Activated naive CD4-positive, alpha-beta T cell (primary cell): ENCODE measurements around the gene PITPNM1.
A peak's percentile ranks its signal among the peaks of the same experiment; 100 is the strongest.
"Not testable (repeated sequence)": the region's sequence is repeated elsewhere in the genome, so short reads cannot be mapped to it uniquely, and the experiment has no call there.

Source experiments
- DNase-seq, 4 experiments: peaks; one replicate each; lab custom pipeline; 2025; lab: John Stamatoyannopoulos, UW

Gene PITPNM1

DNA sequence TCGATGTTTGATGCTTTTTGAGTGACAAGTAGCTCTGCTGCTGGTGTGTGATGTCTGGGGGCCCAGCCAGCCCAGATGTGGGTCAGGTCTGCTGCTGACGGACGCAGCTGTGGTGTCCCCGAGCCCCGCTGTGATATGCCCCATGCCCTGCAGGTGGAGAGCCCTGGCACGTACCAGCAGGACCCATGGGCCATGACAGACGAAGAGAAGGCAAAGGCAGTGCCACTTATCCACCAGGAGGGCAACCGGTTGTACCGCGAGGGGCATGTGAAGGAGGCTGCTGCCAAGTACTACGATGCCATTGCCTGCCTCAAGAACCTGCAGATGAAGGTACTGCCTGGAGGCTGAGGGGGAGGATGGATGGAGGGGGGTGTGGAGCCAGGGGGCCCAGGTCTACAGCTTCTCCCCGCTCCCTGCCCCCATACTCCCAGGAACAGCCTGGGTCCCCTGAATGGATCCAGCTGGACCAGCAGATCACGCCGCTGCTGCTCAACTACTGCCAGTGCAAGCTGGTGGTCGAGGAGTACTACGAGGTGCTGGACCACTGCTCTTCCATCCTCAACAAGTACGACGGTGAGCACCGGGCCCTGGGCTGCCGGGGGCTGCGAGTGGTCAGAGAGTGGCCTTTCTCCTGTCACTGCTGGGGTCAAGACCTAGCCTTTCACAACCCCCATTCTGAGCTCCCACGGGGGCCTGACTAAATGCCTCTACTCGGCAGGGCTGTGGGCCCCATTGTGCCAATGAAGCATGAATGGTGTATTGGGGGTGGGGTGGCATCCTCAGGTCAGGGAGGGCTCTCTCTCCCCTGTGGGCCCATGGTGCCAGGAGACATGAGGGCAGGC, 15.1 kb downstream of the PITPNM1 start:
- no peak for DNase-seq

GRCh38 chr11:67489203-67489884, 15.8 kb downstream of the PITPNM1 start:
- no peak for DNase-seq

GRCh38 chr11:67486481-67487195, 18.5 kb downstream of the PITPNM1 start:
- DNase-seq, result no peak

- not testable (repeated sequence) for DNase-seq
These were observed 19.2 kb downstream of the PITPNM1 start for GRCh38 chr11:67485873-67486361.

DNA sequence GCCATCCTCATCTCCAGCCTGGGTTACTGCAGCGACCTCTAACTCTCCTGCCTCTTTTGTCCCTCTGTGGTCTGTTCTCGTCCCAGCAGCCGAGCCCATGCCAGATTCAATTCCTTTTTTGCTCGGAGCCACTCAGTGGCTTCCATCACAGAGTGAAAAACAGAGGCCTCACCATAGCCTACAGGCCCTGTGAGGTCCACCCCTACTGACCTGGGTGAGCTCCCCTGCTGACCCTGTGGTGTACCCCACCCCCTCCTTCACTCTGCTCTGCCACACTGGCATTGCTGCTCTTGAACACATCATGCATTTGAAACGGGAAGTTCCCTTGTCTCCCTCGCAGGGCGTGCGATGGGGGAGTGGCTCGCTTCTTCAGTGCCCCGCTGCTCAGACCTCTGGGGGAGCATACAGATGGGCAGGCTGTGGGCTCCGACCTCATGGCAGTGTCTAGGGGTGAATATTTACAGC, 20.3 kb downstream of the PITPNM1 start:
- DNase-seq, result peak in 2 of 4 experiments; percentile 20 to 26

DNA sequence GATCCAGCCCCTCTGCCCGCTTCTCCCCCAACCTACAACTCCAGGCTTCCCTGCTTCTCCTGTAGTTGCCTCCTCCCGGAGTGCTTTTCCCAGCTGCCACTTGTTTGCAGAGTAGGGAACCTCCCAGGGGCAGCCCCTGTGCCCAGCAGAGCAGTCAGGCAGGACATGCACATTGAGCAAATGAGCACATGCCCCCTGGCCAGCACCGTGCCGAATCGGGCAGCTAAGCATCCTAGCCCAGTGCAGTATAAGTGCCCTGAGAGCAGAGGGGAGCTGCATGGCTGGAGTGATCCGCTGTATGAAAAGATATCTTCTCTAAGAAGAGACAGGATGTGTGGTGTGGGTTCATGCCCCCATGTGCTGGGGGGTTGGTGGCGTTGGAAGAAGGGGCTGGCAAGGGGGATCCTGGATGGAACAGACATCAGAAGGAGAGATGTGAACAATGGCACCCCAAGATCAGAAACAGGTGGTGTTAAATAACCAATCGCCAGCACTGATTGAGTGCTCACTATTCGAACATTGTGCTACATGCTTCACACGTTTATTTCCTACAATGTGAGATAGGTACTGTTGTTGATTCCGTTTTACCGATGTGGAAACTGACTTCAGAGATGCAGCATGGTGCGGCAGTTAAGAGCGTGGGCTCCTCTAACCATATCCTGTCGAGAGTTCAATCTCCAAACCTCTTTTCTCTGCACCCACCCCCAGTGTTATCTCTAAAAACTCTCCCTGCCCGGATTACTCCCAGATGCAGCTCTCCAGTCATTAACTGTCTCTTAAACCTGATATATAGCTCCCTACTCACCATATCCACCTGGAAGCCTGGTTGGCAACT, 21.1 kb downstream of the PITPNM1 start:
- DNase-seq, result peak in 2 of 4 experiments; percentile 20 to 31

GRCh38 chr11:67482827-67483798, 22.1 kb downstream of the PITPNM1 start, which contains the start of gene AIP:
Gene AIP (plus strand): TSS chr11:67483026. CDS start chr11:67483159, 133 bp downstream.
- peak; percentile 88 to 97 (median 93) for DNase-seq

DNA sequence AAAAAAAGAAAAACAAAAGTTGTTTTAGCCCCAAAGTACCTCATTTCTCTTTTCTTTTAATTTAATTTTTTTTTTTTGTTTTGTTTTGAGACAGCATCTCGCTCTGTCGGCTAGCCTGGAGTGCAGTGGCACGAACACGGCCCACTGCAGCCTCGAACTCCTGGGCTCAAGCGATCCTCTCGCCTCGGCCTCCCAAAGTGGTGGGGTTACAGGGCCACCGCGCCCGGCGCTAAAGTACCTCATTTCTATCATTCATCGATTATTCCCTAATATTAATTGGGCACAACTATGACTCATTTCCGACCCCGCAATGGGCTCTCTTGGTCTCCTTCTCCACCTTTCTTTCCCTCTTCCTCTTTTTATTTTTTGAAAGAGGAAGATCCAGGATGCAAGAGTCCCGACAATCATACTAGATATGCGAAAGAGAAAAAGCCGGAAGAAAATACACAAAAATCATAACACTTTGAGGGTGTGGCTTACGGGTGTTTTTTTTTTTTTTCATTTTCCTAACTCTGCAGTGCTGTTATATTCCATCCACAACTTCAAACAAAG, 22.8 kb downstream of the PITPNM1 start:
- DNase-seq, result no peak

- not testable (repeated sequence) for DNase-seq
These were observed 27.7 kb downstream of the PITPNM1 start for GRCh38 chr11:67477344-67478050.

DNA sequence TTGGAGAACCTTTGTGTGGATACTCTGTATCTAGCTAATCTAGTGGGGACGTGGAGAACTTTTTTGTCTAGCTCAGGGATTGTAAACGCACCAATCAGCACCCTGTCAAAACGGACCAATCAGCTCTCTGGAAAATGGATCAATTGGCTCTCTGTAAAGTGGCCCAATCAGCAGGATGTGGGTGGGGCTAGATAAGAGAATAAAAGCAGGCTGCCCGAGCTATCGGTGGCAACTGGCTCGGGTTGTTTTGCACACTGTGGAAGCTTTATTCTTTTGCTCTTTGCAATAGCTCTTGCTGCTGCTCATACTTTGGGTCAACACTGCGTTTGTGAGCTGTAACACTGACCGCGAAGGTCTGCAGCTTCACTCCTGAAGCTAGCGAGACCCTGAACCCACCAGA, 28.5 kb downstream of the PITPNM1 start:
- not testable (repeated sequence) for DNase-seq

DNA sequence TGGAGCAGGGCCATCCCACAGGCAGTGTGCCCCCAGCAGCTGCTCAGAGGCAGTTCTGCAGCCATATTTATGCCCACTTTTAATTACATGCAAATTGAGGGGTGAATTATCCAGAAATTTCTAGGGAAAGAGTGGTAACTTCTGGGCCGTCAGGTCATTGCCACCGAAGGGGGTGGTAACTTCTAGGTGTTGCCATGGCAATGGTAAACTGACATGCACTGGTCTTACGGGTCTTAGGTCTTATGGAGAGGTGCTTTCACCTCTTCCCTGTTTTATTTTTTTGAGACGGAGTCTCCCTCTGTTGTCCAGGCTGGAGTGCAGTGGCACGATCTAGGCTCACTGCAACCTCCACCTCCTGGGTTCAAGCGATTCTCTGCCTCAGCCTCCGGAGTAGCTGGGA, 32.3 kb downstream of the PITPNM1 start:
- DNase-seq, result no peak

DNA sequence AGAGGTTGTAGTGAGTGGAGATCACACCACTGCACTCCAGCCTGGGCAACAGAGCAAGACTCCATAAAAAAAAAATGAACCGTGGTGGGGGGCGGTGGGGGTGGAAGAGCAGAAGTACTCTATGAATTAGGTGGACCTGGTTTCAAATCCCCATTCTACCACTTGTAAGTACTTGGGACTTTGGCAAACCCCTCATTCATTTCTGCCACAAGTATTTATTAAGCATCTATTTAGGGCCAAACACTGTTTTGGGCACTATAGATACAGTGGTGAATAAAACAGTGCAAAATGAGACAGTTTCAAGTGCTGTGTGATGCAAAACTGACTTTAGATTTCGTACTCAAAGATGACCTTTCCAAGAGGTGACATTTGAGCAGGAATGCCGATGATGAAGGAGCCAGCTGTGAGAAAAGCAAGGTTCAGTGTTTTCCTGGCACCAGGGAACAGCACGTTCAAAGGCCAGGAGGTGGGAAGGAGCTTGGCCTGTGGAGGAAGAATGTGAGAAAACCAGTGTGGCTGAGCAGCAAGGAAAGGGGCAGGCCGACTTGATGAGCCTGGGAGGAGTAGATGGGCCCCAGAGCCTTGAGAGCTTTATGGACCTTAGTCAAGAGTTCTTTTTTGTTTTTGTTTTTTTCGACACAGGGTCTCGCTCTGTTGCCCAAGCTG, 34.7 kb downstream of the PITPNM1 start:
- no peak for DNase-seq

GRCh38 chr11:67469508-67469811, 35.7 kb downstream of the PITPNM1 start:
- no peak for DNase-seq

- DNase-seq, result peak; percentile 85 to 93 (median 90)
These were observed 36.2 kb downstream of the PITPNM1 start, which contains the start of gene TMEM134 for GRCh38 chr11:67468759-67469507. Gene TMEM134 (minus strand): TSS chr11:67469251. CDS start chr11:67469192, 59 bp downstream.

DNA sequence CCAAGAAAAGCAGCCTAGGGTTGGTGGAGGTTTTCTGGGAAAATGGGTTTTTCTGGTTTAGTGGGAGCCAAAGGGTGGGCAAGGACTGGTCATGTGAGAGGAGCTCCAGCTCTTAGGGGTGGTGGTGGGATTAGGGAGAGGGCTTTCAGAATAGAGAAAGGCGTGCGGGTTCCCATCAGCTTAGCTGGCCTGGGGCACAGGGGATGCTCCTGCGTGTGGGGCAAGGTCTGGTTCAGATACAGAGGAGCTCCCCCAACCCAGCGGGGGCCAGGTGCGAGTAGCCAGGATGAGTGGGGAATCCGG, 36.8 kb downstream of the PITPNM1 start:
- DNase-seq, result no peak

DNA sequence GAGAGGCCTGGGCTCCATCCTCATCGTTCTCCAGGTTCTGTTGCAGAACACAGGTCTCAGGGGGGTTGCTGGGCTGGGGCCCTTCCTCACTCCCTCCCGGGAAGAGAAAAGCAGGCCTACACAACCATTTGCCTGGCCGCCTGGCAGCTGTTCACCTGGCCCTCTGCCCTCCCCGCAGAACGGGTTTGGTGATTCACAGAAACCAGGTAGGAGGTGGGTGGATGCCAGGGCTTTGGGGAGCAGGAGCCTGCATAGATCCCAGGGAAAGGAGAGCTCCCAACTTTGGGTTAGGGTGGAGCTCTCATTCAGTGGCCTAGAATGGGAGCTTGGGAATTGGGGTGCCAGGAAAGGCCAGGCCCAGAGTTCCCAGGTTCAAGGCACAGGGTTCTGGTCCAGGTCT, 37.1 kb downstream of the PITPNM1 start:
- no peak for DNase-seq

- no peak for DNase-seq
These were observed 38.0 kb downstream of the PITPNM1 start for GRCh38 chr11:67466962-67467771.
